ENCODE results near the gene CELF2.

The CELF2 gene

GRCh38 chr10:11382187-11382586 is 364.5 kb downstream of the CELF2 start:
- DNase-seq (ENCODE audit: low read depth): peak; percentile 14
- TF ChIP-seq, protein P1, sequence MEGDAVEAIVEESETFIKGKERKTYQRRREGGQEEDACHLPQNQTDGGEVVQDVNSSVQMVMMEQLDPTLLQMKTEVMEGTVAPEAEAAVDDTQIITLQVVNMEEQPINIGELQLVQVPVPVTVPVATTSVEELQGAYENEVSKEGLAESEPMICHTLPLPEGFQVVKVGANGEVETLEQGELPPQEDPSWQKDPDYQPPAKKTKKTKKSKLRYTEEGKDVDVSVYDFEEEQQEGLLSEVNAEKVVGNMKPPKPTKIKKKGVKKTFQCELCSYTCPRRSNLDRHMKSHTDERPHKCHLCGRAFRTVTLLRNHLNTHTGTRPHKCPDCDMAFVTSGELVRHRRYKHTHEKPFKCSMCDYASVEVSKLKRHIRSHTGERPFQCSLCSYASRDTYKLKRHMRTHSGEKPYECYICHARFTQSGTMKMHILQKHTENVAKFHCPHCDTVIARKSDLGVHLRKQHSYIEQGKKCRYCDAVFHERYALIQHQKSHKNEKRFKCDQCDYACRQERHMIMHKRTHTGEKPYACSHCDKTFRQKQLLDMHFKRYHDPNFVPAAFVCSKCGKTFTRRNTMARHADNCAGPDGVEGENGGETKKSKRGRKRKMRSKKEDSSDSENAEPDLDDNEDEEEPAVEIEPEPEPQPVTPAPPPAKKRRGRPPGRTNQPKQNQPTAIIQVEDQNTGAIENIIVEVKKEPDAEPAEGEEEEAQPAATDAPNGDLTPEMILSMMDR (IDR thresholded peaks at IDR 0.05; ENCODE audit: low read depth, low read length): no peak
- H3K4me3 ChIP-seq (ENCODE audit: low read depth, low read length): no peak overlapping the region

DNA sequence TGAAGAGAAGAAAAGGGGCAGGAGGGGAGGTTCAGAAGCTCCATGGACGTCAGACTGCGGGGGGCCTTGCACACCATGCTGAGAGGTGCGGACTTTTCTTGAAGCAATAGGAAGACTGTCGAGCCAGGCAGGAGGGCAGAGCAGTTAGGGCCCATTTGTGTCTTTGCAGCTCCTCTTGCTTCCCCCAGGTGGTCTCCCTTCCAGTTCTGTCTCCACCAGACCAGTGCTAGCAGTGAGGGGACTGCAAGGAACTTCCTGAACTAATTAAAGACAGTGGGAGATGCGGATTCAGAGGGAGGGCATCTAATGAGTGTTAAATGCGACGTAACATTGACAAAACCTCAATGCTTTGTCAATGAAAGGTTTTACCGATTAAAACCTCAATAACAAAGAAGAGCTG is 368.4 kb downstream of the CELF2 start:
- TF ChIP-seq MAX (IDR thresholded peaks at IDR 0.05; ENCODE audit: low read depth, low read length) (no peak), MYC (IDR thresholded peaks at IDR 0.05; ENCODE audit: low read depth, low read length) (no peak), POLR2A (IDR thresholded peaks at IDR 0.05; ENCODE audit: extremely low read depth, insufficient read length) (no peak)
- TF ChIP-seq, protein P1 (IDR thresholded peaks at IDR 0.05; ENCODE audit: low read depth, low read length): no peak
- no peak overlapping the region for H3K4me3 ChIP-seq (ENCODE audit: low read depth, low read length)
- DNase-seq (ENCODE audit: low read depth): no peak

Measured in NB4 (cell line).